Stimulated activated CD8-positive, alpha-beta memory T cell treated with anti-CD3 and anti-CD28 coated beads, Interleukin-12 subunit alpha, Interleukin-12 subunit beta, amount 100 ng/mL, for 1 hour (primary cell): ENCODE results near the gene PRTG.
"Not testable (repeated sequence)": the region's sequence is repeated elsewhere in the genome, so short reads cannot be mapped to it uniquely, and the experiment has no call there.

Source experiments
- DNase-seq: peaks from one replicate; pipeline ENCODE4 v3.0.0-alpha.2; 2020; ENCODE audit warnings: low read depth

Gene PRTG

DNA sequence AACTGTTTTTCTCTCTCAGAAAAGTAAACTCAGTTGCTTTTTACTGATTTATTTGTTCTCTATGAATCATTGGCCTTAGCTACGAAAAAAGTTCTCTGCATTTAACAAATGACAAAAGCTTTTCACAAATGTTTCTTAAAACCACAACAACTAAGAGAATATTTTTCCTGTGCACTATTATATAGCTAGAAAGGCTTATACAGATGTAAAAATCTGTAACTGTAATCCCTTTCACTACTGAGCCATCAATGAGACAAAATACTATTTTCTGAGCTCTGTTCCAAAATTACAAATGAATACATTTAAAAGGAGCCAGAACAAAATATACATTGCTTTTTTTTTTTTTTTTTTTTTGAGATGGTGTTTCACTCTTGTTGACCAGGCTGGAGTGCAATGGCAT, 109.2 kb downstream of the PRTG start:
- DNase-seq = no peak

DNA sequence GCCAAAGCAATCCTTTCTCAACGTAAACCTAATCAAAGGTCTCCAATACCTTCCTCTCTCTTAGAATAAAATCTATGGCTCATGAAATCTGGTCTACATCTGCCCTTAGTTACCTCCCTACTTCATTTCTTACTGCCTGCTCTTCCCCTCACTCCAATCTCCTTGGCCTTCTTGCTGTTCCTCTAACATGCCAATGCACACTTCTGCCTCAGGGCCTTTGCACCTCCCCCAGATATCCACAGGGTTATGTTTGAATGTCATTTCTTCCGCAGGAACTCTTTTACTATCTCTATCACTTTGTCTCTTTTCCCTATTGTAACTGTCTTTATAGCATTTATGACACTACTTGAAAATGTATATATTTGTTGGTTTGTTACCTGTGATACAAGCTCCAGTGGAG, 110.5 kb downstream of the PRTG start:
- no peak for DNase-seq

DNA sequence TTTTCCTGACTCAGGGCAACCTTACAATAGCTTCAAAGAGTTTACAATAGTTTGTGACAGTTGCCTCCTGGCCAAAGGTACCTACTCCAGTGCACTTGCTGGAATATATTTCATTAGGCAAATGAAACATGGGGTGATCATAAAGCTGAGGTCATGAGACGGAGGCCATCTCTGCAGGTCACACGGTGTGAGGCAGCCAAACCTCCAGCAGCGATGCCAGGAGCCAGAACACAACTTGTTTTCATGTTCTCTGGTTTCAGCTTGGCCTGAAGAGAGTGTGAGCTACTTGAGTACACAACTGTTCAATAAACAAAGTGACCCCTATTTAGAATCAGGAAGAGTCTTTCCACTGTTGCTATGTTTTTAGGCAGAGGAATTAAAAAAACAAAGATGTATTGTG, 112.1 kb downstream of the PRTG start:
- DNase-seq = no peak

DNA sequence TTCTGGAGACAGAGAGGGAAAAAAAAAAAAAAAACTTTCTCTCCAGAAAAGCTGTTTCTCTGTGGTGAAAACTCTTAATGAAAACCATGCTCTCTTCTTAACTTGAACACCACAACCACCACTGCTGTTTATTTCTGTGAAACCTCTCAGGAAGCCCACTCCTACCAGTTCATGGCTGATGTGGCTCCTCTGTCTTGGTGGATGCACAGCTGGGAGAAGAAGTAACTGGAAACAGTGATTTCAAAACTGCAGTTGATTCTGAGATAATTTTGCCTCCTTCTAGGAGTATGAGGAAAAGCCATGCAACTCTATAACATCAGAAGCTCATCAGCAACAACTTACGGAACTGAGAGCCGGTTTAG, 114.6 kb downstream of the PRTG start:
- no peak for DNase-seq

DNA sequence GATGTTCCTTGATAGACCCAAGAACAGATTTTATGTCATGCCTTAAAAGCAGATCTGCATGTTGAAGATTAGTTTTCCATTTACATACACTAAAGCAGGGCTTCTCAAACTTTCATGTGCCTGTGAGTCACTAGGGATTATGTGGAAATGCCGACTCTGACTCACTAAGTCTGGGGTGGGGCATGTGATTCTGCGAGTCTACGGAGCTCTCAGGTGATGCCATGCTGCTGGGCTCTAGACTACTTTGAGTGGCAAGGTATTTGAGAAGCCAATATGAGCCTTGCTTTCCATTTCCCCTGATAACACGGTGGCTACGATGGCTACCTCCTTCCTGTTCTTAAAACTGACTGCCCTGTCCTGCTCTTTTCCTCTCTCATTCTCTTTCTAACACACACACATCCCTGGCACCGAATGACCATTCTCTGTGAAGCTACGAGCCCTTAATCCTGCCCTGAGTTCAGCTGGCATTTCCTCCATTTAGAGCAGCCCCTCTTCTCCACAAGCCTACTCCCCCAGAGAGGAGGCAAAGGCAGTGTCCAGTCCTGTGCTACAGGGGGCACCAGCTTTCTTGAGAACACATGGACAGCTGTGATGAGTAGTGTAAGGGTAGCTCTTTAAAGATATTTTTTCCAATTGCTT, 115.1 kb downstream of the PRTG start:
- DNase-seq = no peak

DNA sequence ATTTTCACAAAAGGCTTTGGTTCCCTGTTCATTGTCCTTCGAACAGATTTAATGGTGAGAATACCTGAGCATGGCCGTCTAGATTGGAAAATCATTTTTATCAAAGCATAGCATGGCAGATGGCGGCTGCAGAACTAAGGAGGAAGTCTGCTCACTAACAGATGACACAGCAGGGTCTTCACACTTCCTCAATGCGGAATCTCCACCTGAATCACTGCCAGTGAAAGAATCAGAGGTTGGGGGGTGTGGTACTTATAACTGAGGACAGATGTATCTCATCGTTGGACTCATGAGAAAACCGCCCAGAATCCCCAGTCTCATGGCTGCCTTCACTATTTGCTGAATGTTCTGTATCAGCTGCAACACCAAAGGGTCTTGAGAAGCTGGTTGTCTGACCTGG, 123.2 kb downstream of the PRTG start:
- DNase-seq = no peak

DNA sequence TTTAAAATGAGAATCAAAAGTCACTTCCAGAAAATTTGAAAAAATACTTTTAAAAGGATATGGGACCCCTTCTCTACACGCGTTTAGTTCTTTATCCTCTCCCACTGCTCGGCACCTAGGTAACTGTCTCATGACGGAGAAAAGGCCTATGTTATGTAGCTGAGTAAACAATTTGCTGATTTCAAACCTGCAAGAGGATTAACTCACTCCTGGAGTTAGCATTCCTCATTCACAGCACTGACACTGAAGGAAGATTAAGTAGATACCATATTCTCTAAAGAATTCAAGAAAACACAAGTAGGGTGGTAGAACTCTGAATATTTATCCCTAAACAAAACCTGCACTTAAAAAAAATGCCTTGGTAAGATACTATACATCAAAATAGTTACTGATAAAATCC, 124.6 kb downstream of the PRTG start:
- no peak for DNase-seq

DNA sequence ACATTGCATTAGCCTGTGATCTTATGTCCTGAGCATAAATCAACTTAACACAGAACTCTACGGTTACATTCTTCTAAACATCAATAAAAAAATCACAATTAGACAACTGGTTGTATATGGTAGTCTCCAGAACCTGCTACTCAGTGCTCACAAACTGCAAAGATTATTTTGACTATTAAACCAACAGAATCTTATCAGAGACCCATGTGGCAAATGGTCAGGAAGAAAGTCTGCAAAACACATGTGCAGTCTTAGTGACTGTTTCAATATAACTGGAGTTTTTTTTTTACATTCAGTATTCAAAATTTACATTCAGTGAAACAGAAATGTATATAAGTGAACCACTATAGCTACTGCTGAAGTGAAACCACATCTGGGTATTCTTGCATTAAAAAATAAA, 127.5 kb downstream of the PRTG start:
- no peak for DNase-seq

DNA sequence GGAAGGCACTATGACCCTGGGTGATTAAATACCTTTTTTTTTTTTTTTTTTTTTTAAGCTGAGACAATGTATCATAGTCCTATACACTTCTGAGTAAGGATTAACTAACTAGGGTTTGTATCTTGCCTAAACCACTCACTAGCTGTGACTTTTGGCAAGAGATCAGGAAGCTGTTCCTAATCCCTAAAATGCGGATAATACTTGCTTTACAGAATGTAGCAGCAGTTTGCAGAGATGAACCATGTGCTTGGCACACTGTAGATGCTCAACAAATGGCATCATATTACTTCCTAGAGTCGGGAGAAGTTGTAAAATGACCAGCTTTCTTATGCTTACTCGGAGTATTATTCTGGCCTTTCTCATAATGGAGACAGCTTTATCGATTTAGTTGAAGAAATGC, 129.2 kb downstream of the PRTG start:
- DNase-seq = no peak

DNA sequence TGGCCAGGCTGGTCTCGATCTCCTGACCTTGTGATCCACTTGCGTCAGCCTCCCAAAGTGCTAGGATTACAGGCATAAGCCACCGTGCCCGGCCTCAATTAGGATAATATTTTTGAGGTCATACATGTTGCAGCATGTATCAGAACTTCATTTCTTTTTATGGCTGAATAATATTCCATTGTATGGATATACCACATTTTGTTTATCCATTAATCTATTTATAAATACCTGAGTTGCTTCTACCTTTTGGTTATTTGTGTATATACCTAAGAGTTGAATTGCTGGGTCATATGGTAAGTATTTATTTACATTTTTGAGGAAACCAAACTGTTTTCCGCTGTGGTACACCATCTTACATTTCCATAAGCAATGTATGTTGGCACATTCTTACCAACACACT, 136.7 kb downstream of the PRTG start:
- DNase-seq = no peak

DNA sequence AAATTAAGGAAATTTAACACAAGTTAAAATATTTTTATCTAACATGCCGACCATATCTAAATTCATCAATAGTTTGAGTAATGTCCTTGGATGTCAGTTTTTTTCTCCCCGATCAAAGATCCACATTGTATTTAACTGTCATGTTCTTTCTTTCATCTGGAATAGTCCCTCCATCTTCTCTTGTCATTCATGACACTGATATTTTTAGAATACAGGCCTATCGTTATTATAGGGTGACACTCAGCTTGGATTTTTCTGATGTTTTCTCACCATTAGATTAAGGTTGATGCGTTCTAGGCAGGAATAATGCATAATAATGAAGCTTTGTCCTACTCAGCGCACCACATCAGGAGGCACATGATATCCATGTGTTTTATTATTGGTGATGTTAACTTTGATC, 141.6 kb downstream of the PRTG start:
- no peak for DNase-seq

DNA sequence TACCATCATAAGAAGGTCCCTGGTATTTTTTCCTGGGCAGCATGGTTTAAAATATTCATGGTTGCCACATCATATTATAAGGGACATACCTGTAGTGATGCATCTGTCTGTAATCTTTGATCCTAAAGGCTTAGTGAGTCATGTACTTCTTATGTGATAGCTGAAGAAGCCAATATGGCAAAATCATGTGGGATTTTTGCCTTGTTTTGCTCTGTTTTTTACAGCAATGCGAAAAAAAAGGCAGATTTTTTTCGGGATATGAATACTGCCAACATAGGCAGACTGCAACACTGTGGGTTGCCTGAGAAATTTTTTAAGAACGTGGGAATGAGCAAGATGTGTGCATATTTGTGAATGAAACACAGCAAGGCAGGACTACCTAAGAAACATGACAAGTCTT, 143.5 kb downstream of the PRTG start:
- DNase-seq = no peak

DNA sequence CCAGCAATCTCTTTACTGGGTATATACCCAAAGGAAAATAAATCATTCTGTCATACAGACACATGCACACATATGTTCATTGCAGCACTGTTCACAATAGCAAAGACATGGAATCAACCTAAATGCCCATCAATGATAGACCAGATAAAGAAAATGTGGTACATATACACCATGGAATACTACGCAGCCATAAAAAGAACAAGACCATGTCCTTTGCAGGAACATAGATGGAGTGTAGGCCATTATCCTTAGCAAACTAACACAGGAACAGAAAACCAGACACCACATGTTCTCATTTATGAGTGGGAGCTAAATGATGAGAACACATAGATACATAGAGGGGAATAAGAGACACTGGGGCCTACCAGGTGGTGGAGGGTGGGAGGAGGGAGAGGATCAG, 149.9 kb downstream of the PRTG start:
- DNase-seq = not testable (repeated sequence)

DNA sequence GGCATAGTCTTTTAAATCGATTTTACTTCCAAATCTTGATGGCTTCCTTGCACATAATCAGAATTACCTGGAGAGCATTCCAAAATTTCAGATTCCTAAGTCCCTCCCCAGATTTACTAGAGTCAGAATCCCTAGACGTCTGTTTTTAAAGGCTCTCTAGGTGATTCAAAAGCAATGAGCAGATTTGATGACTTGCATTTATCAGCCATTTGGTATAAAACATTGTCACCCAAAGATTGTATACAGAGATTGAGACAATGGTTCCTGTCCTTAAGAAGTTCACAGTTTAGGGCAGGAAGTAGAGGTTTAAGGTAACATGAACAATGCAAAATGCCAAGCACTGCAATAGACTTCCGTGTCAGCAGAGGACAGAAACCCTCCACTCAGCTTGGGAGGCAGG, 152.2 kb downstream of the PRTG start:
- DNase-seq = no peak

DNA sequence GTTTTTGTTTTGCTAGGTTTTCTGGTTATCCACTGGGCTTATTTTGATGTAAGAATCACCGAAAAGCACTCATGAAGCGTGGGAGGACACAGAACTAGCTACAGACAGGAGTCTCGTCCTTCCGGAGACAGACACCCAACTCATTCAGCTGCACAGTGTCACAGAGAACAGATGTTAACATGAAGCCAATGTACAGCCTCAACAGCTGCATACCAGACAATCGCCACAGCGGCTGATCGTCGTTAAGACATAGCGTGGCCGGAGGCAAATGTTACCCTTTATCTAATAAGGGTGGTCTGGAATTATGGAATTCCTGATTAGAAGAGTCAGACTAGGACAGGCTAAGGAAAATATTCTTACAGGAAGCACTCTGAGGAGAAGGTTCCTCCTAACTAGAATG, 153.7 kb downstream of the PRTG start:
- DNase-seq = no peak

DNA sequence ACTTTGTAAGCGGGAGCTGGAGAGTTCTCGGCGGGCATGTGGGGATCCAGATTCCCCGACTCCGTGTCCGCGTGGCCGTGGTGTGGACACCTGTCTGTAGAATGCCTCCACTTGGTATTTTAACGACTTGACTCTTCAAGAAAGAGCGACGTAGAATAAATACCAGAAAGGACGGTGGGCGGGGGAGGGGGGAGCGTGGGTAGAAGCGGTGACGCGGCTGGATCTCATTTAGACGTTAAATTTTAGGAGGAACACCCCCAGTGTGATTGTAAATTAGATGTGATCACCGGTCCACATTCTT, 154.2 kb downstream of the PRTG start:
- no peak for DNase-seq

DNA sequence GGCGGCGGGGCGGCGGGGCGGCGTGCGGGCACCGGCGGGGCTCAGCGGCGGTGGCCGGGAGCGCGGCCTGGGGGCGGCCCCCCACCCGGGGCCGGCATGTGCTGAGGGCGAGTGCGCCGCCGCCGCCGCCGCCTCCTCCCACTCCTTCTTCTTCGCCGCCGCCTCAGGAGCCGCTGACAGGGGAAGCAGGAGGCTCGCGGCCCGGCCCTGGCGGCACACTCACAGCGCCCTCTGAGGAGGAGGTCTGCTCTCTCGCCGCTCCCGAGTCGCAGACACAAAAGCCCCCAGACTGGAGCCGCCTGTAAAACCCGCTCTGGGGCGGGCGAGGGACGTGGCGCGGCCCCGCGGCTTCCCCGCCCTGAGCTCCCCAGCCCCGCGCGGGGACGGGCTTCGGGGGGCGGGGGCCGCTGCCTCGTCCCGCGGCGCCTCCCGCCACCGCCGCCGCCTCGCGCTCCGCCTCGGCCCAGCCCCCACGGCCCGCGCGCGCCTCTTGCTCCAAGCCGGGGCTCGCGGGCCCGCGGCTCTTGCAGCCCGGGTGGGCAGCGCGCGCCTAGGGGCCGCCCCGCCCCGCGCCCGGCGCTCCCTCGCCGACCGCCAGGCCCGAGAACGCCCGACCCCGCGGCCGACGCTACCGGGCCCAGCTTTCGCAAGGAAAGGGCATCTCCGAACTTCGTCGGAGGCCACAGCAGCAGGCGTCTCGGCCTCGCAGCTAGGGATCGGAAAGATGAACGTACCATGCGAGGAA, 154.7 kb downstream of the PRTG start, which contains the start of gene PYGO1:
Gene PYGO1 (minus strand): TSS at position 276 of the 745 bp plus-strand sequence. CDS start 462 bp downstream, outside the sequence.
- peak; percentile 12 for DNase-seq

DNA sequence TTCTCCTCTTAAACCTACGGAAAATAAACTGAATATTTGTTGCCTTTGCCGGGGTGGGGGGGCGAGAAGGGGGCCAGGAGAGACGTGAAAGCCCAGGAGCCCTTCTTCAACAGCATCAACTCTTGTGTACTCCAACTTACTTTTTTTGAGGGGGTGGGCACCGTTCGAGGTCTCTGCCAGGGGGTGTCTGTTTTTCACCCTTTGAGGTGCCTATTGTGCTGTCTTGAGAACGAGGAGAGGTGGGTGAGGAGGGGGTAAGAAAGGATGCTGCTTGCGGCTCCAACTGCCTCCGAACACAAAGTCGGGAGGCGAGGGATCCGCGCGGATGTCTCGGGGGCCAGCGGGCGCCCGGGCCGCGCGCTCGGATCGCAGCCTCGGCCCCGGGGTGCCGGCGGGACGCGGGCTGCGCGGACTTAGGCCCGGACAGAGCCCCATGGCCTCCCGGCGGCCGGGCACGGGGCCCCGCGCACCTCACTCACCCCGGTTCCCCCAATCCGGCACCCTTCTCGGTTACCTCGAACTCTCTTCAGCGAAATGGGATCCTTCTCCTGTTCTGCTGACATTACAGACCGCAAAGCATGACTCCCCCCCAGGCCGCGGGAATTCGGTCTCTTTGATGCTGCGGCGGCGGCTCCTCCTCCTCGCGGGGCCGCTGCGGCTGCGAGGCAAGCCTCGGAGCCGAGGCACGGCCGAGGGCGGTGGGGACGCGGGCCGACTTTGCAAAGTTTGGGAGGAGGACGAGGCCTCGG, 155.5 kb downstream of the PRTG start:
- DNase-seq = no peak

DNA sequence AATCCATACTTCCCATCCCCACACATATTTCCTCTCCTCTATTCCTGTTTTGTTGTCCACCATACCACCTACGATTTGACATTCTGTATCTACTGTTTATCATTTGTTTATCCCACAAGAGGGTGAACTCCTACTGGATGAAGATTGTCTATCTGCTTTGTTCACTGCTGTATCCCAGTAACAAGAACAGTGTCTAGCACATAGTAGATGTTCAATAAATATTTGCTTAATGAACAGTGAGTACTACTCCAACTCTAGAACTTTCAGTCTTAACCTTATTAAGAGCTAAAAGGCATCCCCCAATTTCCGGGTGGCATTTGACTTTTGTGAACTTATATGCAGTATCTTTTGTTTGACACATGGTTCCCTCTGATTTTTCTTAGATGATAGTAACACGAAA, 156.1 kb downstream of the PRTG start:
- DNase-seq = no peak

DNA sequence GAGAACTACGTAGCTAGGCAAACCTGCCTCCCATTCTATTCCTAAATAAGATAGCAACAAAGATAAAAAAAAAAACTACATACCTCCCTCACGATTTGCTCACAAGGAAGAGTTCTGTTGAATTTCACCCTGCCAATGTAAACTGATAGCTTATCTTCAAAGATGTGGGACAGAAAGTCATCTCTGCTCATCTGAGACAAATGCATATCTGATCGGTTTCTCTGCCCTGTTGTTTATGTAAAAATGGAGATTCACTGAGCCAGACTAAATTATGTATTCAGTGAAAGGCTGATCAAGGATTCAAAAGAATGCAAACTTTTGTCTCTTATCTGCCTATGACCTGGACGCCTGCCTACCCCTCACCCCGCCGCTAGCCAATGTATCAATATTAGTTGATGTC, 166.0 kb downstream of the PRTG start:
- DNase-seq = no peak

DNA sequence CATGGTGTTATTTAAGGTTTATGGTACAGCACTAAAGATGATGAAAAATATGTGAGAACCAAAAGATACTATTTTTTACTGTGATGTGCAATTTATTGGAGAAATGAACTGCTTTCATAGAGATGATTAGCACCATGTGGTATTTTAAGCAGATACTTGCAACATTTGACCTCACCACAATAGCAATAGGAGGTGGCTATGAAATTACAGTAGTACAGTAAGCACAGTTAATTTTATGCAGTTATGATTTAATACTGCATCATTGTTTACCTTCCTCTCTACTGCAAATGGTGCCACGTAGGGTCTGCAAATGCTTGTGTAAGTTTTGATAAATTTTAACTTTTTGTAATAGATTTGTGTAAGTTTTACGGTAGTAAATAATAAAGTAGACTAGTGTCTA, 168.9 kb downstream of the PRTG start:
- DNase-seq = no peak

DNA sequence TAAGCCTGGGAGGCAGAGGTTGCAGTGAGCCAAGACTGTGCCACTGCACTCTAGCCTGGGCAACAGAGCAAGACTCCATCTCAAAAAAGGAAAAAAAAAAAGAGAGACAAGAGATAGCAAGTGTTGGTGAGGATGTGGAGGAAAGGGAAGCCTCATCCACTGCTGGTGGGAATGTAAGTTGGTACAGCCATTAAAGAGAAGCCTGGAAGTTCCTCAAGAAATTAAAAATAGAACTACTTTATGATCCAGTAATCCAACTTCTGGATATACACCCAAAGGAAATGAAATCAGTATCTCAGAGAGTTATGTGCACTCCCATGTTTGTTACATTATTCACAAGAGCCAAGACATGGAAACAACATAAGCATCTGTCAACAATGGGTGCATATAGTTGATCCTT, 169.7 kb downstream of the PRTG start:
- no peak for DNase-seq

DNA sequence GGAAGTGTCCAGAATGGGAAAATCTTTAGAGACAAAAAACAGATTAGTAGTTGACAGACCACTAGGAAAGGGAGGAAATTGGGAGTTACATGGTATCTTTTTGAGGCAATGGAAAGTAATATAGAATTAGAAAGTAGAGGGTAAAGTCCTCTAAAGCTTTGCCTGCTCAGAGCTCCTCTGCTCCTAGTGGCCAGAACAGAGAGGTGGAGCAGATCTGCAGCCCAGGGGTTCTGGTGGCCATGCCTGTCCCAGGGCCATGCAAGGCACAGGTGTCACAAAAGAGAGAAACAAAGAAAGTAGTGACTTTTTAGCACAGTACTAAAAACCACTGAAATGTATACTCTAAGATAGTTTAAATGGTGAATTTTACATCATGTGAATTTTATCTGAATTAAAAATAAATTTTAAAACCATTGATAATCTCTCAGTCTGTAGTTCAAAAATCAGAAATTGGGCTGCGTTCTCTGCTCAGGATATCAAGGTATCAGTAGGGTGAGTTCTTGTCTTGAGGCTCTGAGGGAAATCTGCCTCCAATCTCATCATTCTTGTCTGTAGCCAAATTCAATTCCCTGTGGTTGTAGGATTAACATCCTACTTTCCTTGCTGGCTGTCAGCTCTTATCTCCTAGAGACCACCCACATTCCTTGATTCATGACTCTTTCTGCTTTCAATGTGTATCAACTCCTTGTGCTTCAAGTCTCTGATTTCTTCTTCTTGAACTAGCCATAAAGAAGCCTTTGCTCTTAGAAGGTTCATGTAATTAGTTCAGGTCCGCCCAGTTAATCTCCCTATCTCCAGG, 178.4 kb downstream of the PRTG start:
- no peak for DNase-seq
